HEK293 (cell line): ENCODE results near the gene CC2D1A.

Experiments
- GLI4 ChIP-seq: fragments of 450-650 bp; formaldehyde crosslinking; IDR thresholded peaks from 2 replicates; pipeline ENCODE4 v1.5.1; 2016; ENCODE audit warnings: missing biosample characterization, missing genetic modification characterization
- MZF1 ChIP-seq: fragments of 450-650 bp; formaldehyde crosslinking; IDR thresholded peaks from 2 replicates; pipeline ENCODE4 v1.5.1; 2017; ENCODE audit warnings: missing biosample characterization, missing genetic modification characterization, borderline replicate concordance
- OSR2 ChIP-seq: fragments of 450-650 bp; formaldehyde crosslinking; IDR thresholded peaks from 2 replicates; pipeline ENCODE4 v1.5.1; 2016; ENCODE audit warnings: missing biosample characterization, missing genetic modification characterization
- REPIN1 ChIP-seq: fragments of 450-650 bp; formaldehyde crosslinking; IDR thresholded peaks from 2 replicates; pipeline ENCODE4 v1.5.1; 2017; ENCODE audit warnings: missing biosample characterization, missing genetic modification characterization, low read depth
- WT1 ChIP-seq: fragments of 450-650 bp; formaldehyde crosslinking; IDR thresholded peaks from 2 replicates; pipeline ENCODE4 v1.5.1; 2016; ENCODE audit warnings: missing biosample characterization, missing genetic modification characterization
- YY1 ChIP-seq: fragments of 450-650 bp; formaldehyde crosslinking; IDR thresholded peaks from 2 replicates; pipeline ENCODE4 v1.5.1; 2018; ENCODE audit warnings: missing biosample characterization, missing genetic modification characterization
- YY2 ChIP-seq: fragments of 450-650 bp; formaldehyde crosslinking; IDR thresholded peaks from 2 replicates; pipeline ENCODE4 v1.5.1; 2016; ENCODE audit warnings: missing biosample characterization, missing genetic modification characterization
- ZBTB1 ChIP-seq: fragments of 450-650 bp; formaldehyde crosslinking; IDR thresholded peaks from 2 replicates; pipeline ENCODE4 v1.5.1; 2016; ENCODE audit warnings: missing biosample characterization, missing genetic modification characterization
- ZFP3 ChIP-seq: fragments of 450-650 bp; formaldehyde crosslinking; IDR thresholded peaks from 2 replicates; pipeline ENCODE4 v1.5.1; 2016; ENCODE audit warnings: low read depth, missing biosample characterization, missing genetic modification characterization
- ZFP41 ChIP-seq: fragments of 450-650 bp; formaldehyde crosslinking; IDR thresholded peaks from 2 replicates; pipeline ENCODE4 v1.5.1; 2016; ENCODE audit warnings: missing biosample characterization, missing genetic modification characterization, borderline replicate concordance
- ZNF121 ChIP-seq: fragments of 450-650 bp; formaldehyde crosslinking; IDR thresholded peaks from 2 replicates; pipeline ENCODE4 v1.5.1; 2016; ENCODE audit warnings: missing biosample characterization, missing genetic modification characterization
- ZNF16 ChIP-seq: fragments of 450-650 bp; formaldehyde crosslinking; IDR thresholded peaks from 2 replicates; pipeline ENCODE4 v1.5.1; 2016; ENCODE audit warnings: low read depth, missing biosample characterization, missing genetic modification characterization
- ZNF184 ChIP-seq: fragments of 450-650 bp; IDR thresholded peaks from 2 replicates; pipeline ENCODE4 v1.5.1; 2018; ENCODE audit warnings: missing biosample characterization, mild to moderate bottlenecking, missing genetic modification characterization
- ZNF19 ChIP-seq: fragments of 450-650 bp; formaldehyde crosslinking; IDR thresholded peaks from 2 replicates; pipeline ENCODE4; 2016; ENCODE audit warnings: missing biosample characterization, missing genetic modification characterization, low read depth
- ZNF211 ChIP-seq: fragments of 450-650 bp; formaldehyde crosslinking; IDR thresholded peaks from 2 replicates; pipeline ENCODE4 v1.5.1; 2016; ENCODE audit warnings: low read depth, missing biosample characterization, missing genetic modification characterization
- ZNF223 ChIP-seq: fragments of 450-650 bp; formaldehyde crosslinking; IDR thresholded peaks from 2 replicates; pipeline ENCODE4 v1.5.1; 2016; ENCODE audit warnings: missing biosample characterization, missing genetic modification characterization
- ZNF24 ChIP-seq: fragments of 450-650 bp; formaldehyde crosslinking; IDR thresholded peaks from 2 replicates; pipeline ENCODE4 v1.5.1; 2016; ENCODE audit warnings: missing biosample characterization, missing genetic modification characterization
- ZNF426 ChIP-seq: fragments of 450-650 bp; formaldehyde crosslinking; IDR thresholded peaks from 2 replicates; pipeline ENCODE4 v1.5.1; 2017; ENCODE audit warnings: missing biosample characterization, missing genetic modification characterization, mild to moderate bottlenecking, inconsistent platforms, moderate library complexity
- ZNF549 ChIP-seq: fragments of 450-650 bp; IDR thresholded peaks from 2 replicates; pipeline ENCODE4 v1.5.1; 2018; ENCODE audit warnings: missing biosample characterization, missing genetic modification characterization, mild to moderate bottlenecking, inconsistent platforms, moderate library complexity
- ZNF555 ChIP-seq: fragments of 450-650 bp; formaldehyde crosslinking; conservative IDR thresholded peaks from 2 replicates; pipeline ENCODE4 v1.5.1; 2017; ENCODE audit warnings: missing biosample characterization, mild to moderate bottlenecking, missing genetic modification characterization, inconsistent platforms
- ZNF621 ChIP-seq: fragments of 450-650 bp; formaldehyde crosslinking; IDR thresholded peaks from 2 replicates; pipeline ENCODE4 v1.5.1; 2017; ENCODE audit warnings: missing biosample characterization, missing genetic modification characterization
- ZNF623 ChIP-seq: fragments of 450-650 bp; formaldehyde crosslinking; IDR thresholded peaks from 2 replicates; pipeline ENCODE4 v1.5.1; 2016; ENCODE audit warnings: missing biosample characterization, missing genetic modification characterization
- ZNF626 ChIP-seq: fragments of 450-650 bp; sonication (Bioruptor Pico); formaldehyde crosslinking; IDR thresholded peaks from 2 replicates; pipeline ENCODE4 v1.5.1; 2018; ENCODE audit warnings: missing biosample characterization, missing genetic modification characterization, inconsistent platforms
- ZNF654 ChIP-seq: fragments of 450-650 bp; formaldehyde crosslinking; IDR thresholded peaks from 2 replicates; pipeline ENCODE4 v1.5.1; 2016; ENCODE audit warnings: low read depth, missing biosample characterization, missing genetic modification characterization
- ZNF707 ChIP-seq: fragments of 450-650 bp; formaldehyde crosslinking; IDR thresholded peaks from 2 replicates; pipeline ENCODE4 v1.5.1; 2016; ENCODE audit warnings: missing biosample characterization, missing genetic modification characterization
- ZNF776 ChIP-seq: fragments of 450-650 bp; formaldehyde crosslinking; IDR thresholded peaks from 2 replicates; pipeline ENCODE4 v1.5.0; 2017; ENCODE audit warnings: missing biosample characterization, missing genetic modification characterization, borderline replicate concordance
- ZNF791 ChIP-seq: fragments of 450-650 bp; formaldehyde crosslinking; IDR thresholded peaks from 2 replicates; pipeline ENCODE4 v1.5.1; 2016; ENCODE audit warnings: missing biosample characterization, missing genetic modification characterization
- TF ChIP-seq, protein P1 (sequence below): fragments of 450-650 bp; formaldehyde crosslinking; IDR thresholded peaks from 2 replicates; pipeline ENCODE4 v1.5.1; 2016; ENCODE audit warnings: missing biosample characterization, missing genetic modification characterization, low read depth
- TF ChIP-seq, protein P2 (sequence below): fragments of 450-650 bp; formaldehyde crosslinking; IDR thresholded peaks from 2 replicates; pipeline ENCODE4 v1.5.1; 2016; ENCODE audit warnings: missing biosample characterization, missing genetic modification characterization, borderline replicate concordance
- TF ChIP-seq, protein P3 (sequence below): fragments of 450-650 bp; formaldehyde crosslinking; IDR thresholded peaks from 2 replicates; pipeline ENCODE4 v1.5.1; 2016; ENCODE audit warnings: missing biosample characterization, missing genetic modification characterization
- TF ChIP-seq, protein P4 (sequence below): IDR thresholded peaks from 2 replicates; pipeline ENCODE4 v1.6.1; 2011; ENCODE audit warnings: mild to moderate bottlenecking, low read depth, low read length, borderline replicate concordance
- TF ChIP-seq, protein P5 (sequence below): fragments of 450-650 bp; formaldehyde crosslinking; IDR thresholded peaks from 2 replicates; pipeline ENCODE4 v1.5.1; 2017; ENCODE audit warnings: missing biosample characterization, missing genetic modification characterization
- TF ChIP-seq, protein P6 (sequence below): fragments of 450-650 bp; formaldehyde crosslinking; IDR thresholded peaks from 2 replicates; pipeline ENCODE4 v1.5.1; 2016; ENCODE audit warnings: missing biosample characterization, missing genetic modification characterization

CC2D1A gene

DNA sequence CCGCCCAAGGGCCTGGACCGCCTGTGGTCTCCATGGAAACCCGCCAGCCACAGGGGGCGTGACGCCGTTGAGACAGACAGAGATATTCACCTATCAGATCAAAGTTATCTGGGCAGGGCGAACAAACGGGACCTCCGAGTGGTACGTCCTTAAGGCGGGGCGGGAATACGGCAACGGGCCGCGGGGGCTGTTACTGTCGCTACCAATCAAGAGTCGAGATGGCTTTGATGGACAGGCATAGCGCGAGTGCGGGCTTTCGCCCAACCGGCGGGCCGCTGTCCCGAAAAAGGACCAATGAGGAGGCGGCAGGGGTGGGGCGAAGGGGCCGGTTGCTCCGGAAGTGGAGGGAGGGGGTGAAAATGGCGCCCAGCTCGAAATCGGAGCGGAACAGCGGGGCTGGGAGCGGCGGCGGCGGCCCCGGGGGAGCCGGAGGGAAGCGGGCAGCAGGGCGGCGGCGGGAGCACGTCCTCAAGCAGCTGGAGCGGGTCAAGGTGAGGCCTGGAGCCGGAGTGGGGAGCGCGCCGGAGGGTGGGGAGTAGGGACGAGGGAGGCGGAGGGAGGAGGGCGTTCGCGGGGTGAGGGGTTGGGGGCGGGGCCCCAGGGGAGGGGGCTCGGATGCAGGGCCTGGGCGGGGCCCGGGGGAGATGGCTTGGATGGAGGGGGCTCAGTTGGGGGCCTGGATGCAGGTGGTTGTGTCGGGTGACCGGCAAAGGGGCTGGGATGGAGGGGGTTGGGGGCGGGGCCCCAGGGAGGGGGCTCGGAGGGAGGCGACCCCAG lies 46.3 kb downstream of the CC2D1A start, which contains the start of gene DCAF15 (continued):
- TF ChIP-seq, protein P1, sequence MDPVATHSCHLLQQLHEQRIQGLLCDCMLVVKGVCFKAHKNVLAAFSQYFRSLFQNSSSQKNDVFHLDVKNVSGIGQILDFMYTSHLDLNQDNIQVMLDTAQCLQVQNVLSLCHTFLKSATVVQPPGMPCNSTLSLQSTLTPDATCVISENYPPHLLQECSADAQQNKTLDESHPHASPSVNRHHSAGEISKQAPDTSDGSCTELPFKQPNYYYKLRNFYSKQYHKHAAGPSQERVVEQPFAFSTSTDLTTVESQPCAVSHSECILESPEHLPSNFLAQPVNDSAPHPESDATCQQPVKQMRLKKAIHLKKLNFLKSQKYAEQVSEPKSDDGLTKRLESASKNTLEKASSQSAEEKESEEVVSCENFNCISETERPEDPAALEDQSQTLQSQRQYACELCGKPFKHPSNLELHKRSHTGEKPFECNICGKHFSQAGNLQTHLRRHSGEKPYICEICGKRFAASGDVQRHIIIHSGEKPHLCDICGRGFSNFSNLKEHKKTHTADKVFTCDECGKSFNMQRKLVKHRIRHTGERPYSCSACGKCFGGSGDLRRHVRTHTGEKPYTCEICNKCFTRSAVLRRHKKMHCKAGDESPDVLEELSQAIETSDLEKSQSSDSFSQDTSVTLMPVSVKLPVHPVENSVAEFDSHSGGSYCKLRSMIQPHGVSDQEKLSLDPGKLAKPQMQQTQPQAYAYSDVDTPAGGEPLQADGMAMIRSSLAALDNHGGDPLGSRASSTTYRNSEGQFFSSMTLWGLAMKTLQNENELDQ (tag by site-specific recombination), result no peak
- TF ChIP-seq ZNF211 (no peak), REPIN1 (no peak), ZNF121 (no peak), ZNF223 (tag by site-specific recombination) (no peak), ZNF16 (tag by site-specific recombination) (no peak), ZNF426 (tag by site-specific recombination) (no peak), ZBTB1 (no peak), MZF1 (tag by site-specific recombination) (no peak), ZNF654 (tag by site-specific recombination) (no peak), ZNF19 (tag by site-specific recombination) (no peak), ZNF555 (tag by site-specific recombination) (no peak), ZNF623 (no peak), GLI4 (tag by site-specific recombination) (no peak), YY2 (peak; percentile 91), WT1 (tag by site-specific recombination) (no peak), ZNF776 (tag by site-specific recombination) (no peak), ZNF24 (no peak), ZFP41 (tag by site-specific recombination) (no peak), YY1 (peak; percentile 93), ZNF626 (tag by site-specific recombination) (no peak), ZNF549 (tag by site-specific recombination) (no peak), ZNF184 (tag by site-specific recombination) (no peak), ZNF707 (tag by site-specific recombination) (no peak), OSR2 (tag by site-specific recombination) (no peak), ZFP3 (tag by site-specific recombination) (no peak), ZNF791 (no peak), ZNF621 (tag by site-specific recombination) (no peak)
- TF ChIP-seq, protein P2, sequence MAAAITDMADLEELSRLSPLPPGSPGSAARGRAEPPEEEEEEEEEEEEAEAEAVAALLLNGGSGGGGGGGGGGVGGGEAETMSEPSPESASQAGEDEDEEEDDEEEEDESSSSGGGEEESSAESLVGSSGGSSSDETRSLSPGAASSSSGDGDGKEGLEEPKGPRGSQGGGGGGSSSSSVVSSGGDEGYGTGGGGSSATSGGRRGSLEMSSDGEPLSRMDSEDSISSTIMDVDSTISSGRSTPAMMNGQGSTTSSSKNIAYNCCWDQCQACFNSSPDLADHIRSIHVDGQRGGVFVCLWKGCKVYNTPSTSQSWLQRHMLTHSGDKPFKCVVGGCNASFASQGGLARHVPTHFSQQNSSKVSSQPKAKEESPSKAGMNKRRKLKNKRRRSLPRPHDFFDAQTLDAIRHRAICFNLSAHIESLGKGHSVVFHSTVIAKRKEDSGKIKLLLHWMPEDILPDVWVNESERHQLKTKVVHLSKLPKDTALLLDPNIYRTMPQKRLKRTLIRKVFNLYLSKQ (tag by site-specific recombination), result no peak
- TF ChIP-seq, protein P3, sequence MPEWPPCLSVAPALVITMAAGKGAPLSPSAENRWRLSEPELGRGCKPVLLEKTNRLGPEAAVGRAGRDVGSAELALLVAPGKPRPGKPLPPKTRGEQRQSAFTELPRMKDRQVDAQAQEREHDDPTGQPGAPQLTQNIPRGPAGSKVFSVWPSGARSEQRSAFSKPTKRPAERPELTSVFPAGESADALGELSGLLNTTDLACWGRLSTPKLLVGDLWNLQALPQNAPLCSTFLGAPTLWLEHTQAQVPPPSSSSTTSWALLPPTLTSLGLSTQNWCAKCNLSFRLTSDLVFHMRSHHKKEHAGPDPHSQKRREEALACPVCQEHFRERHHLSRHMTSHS (tag by site-specific recombination), result no peak
- TF ChIP-seq, protein P4, sequence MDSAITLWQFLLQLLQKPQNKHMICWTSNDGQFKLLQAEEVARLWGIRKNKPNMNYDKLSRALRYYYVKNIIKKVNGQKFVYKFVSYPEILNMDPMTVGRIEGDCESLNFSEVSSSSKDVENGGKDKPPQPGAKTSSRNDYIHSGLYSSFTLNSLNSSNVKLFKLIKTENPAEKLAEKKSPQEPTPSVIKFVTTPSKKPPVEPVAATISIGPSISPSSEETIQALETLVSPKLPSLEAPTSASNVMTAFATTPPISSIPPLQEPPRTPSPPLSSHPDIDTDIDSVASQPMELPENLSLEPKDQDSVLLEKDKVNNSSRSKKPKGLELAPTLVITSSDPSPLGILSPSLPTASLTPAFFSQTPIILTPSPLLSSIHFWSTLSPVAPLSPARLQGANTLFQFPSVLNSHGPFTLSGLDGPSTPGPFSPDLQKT, result peak; percentile 76; the same call in 1 of the 2 replicates
- TF ChIP-seq, protein P5, sequence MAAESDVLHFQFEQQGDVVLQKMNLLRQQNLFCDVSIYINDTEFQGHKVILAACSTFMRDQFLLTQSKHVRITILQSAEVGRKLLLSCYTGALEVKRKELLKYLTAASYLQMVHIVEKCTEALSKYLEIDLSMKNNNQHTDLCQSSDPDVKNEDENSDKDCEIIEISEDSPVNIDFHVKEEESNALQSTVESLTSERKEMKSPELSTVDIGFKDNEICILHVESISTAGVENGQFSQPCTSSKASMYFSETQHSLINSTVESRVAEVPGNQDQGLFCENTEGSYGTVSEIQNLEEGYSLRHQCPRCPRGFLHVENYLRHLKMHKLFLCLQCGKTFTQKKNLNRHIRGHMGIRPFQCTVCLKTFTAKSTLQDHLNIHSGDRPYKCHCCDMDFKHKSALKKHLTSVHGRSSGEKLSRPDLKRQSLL (tag by site-specific recombination), result no peak
- TF ChIP-seq, protein P6, sequence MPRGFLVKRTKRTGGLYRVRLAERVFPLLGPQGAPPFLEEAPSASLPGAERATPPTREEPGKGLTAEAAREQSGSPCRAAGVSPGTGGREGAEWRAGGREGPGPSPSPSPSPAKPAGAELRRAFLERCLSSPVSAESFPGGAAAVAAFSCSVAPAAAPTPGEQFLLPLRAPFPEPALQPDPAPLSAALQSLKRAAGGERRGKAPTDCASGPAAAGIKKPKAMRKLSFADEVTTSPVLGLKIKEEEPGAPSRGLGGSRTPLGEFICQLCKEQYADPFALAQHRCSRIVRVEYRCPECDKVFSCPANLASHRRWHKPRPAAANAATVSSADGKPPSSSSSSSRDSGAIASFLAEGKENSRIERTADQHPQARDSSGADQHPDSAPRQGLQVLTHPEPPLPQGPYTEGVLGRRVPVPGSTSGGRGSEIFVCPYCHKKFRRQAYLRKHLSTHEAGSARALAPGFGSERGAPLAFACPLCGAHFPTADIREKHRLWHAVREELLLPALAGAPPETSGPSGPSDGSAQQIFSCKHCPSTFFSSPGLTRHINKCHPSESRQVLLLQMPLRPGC, result peak; percentile 40; the same call in 1 of the 2 replicates
